Stimulated activated naive CD8-positive, alpha-beta T cell treated with anti-CD3 and anti-CD28 coated beads, Interleukin-15, amount 100 ng/mL, for 72 hours (primary cell): ENCODE results near the gene CKAP5.

Experiments
- ATAC-seq: fragments of 150-1000 bp; cut with Tn5 transposase; 2 replicates; pipeline ENCODE4 v1.10.0; 2021; ENCODE audit warnings: mild to moderate bottlenecking, moderate library complexity
- DNase-seq, 2 donors: peaks; one replicate each; pipeline ENCODE4 v3.0.0; 2021 to 2022
- H3K27ac Mint-ChIP-seq, 2 donors: one replicate each; pipeline ENCODE4 v1.8.0; 2022; ENCODE audit warnings: mild to moderate bottlenecking in 2 of 2, mixed read lengths in 2 of 2, moderate library complexity in 2 of 2
- H3K27me3 Mint-ChIP-seq: one replicate; pipeline ENCODE4 v1.8.0; 2022; ENCODE audit warnings: mixed read lengths
- H3K4me1 Mint-ChIP-seq: one replicate; pipeline ENCODE4 v1.8.0; 2022; ENCODE audit warnings: mild to moderate bottlenecking, mixed read lengths
- H3K4me3 Mint-ChIP-seq, 2 donors: one replicate each; pipeline ENCODE4 v1.8.0; 2022; ENCODE audit warnings: mild to moderate bottlenecking in 2 of 2, mixed read lengths in 2 of 2, moderate library complexity in 1 of 2
- H3K9me3 Mint-ChIP-seq, 2 donors: one replicate each; pipeline ENCODE4 v1.8.0; 2022; ENCODE audit warnings: mixed read lengths in 2 of 2

CKAP5 gene

GRCh38 chr11:46865340-46865739, 19.3 kb upstream of the CKAP5 start:
- no peaks in the 10 kb centered on the region for H3K9me3 Mint-ChIP-seq
- H3K27ac Mint-ChIP-seq: no peak overlapping the region
- no peaks in the 10 kb centered on the region for H3K27me3 Mint-ChIP-seq
- no peaks in the 10 kb centered on the region for H3K4me1 Mint-ChIP-seq
- H3K4me3 Mint-ChIP-seq: no peak overlapping the region
- ATAC-seq (no peak), DNase-seq (no peak)

DNA sequence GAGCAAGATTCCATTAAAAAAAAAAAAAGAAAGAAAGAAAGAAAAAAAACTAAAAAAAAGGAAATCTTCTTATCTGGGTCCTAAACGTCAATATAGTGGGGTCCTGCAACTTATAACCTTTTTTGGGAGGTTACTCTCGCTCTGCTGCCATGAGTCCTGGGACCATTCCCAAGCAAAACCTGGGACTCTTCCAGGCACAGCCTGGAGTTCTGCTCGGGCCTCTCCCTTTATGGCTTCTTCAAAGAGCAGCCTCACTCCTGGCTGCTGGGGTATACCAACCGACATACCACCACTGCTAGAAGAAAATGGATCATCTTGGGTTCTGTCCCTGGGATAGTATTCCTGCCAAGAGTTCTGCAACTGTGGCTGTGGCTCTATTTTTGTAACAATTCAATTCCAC, 14.1 kb upstream of the CKAP5 start:
- no peaks in the 10 kb centered on the region for H3K9me3 Mint-ChIP-seq
- no peaks in the 10 kb centered on the region for H3K27me3 Mint-ChIP-seq
- no peaks in the 10 kb centered on the region for H3K4me1 Mint-ChIP-seq
- no peak overlapping the region for H3K27ac Mint-ChIP-seq
- ATAC-seq (no peak), DNase-seq (no peak)
- no peak overlapping the region for H3K4me3 Mint-ChIP-seq

- DNase-seq: no peak
- H3K4me1 Mint-ChIP-seq: no peaks in the 10 kb centered on the region
- H3K9me3 Mint-ChIP-seq: no peaks in the 10 kb centered on the region
- no peak for ATAC-seq
- H3K4me3 Mint-ChIP-seq: no peak overlapping the region
- H3K27me3 Mint-ChIP-seq: no peaks in the 10 kb centered on the region
- no peak overlapping the region for H3K27ac Mint-ChIP-seq
Measured at GRCh38 chr11:46858920-46859546, 13.0 kb upstream of the CKAP5 start.

DNA sequence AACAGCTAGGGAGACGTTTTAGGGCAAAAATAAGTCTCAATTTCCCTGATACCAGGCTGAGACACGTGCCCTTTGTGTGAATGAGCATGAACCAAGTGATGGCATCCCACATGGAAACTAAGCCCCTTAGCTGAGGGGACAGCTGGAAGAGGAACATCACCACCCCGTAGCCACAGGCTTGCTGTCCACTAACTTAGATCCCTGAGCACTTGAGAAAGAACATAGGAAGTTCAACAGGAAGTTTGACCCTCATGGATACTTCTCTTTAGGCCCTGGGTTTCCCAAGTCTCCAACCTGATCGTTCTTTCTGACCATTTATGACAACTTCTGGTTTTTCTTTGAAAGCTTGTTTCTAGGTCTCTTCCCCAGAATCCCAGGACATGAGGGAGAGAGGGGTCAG, 11.6 kb upstream of the CKAP5 start:
- Mint-ChIP-seq H3K4me3 (no peak overlapping the region), H3K9me3 (no peaks in the 10 kb centered on the region), H3K27ac (peak overlapping the region in 1 of 2 donors; percentile 55), H3K27me3 (no peaks in the 10 kb centered on the region), H3K4me1 (no peaks in the 10 kb centered on the region)
- DNase-seq (no peak), ATAC-seq (no peak)

DNA sequence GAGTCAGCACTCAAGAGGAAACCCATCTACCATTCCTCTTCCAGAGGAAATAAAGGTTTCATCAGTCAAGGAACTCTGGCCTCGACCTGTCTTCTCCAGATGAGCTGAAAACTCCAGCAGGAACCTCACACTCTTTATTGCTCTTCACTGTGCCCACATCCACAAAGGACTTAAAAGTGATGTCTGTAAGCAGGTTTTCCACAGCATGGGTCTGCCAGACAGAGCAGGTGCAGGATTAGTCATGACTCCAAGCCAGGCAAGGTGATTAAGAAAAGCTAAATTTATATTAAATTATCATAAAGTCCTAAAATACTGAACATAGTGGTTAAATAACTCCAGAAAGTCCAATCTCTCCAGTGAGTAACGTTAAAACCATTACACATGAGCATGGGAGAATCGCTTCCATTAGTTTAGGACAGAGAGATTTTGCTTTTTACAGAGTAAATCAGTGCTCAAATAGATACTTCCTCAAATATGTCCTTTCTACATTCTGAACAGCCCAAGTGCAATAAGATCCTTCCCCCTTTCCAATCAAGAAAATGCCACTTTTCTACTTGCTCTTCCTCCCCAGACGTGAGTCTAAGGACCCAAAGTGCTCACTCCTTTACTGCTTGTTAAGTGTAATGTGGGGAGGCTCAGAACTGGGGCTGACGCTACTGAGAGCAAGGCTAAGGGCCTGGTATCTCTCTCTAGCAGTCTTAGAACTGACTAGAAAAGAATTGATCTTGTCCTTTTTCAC, 10.7 kb upstream of the CKAP5 start:
- Mint-ChIP-seq H3K4me1 (no peaks in the 10 kb centered on the region), H3K9me3 (no peaks in the 10 kb centered on the region), H3K27me3 (no peaks in the 10 kb centered on the region), H3K27ac (no peak overlapping the region), H3K4me3 (no peak overlapping the region)
- ATAC-seq (no peak), DNase-seq (no peak)

DNA sequence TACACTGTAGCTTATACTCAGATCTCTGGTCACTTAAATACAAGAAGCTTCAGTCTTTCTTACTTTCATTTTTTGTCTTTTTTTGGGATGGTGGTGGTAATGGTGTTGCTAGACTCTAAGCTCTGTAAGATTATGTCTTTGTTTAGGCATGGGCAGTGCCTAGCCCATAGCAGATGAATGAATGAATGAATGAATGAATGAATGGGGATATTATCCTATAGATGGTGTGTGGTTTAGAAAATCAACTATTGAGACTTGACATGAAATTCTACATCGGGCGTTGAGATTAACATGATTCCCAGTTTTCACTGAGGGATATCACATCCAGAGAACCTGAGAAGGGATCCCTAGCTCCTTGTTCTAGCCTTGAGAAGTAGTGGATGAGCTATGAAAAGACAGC, 9.8 kb upstream of the CKAP5 start:
- DNase-seq (no peak), ATAC-seq (no peak)
- no peak overlapping the region for H3K27ac Mint-ChIP-seq
- no peaks in the 10 kb centered on the region for H3K9me3 Mint-ChIP-seq
- H3K27me3 Mint-ChIP-seq: no peaks in the 10 kb centered on the region
- H3K4me3 Mint-ChIP-seq: no peak overlapping the region
- H3K4me1 Mint-ChIP-seq: no peaks in the 10 kb centered on the region

GRCh38 chr11:46855167-46855566, 9.1 kb upstream of the CKAP5 start:
- DNase-seq: no peak
- Mint-ChIP-seq H3K9me3 (no peaks in the 10 kb centered on the region), H3K4me3 (no peak overlapping the region), H3K27ac (no peak overlapping the region), H3K27me3 (no peaks in the 10 kb centered on the region), H3K4me1 (no peaks in the 10 kb centered on the region)
- no peak for ATAC-seq

DNA sequence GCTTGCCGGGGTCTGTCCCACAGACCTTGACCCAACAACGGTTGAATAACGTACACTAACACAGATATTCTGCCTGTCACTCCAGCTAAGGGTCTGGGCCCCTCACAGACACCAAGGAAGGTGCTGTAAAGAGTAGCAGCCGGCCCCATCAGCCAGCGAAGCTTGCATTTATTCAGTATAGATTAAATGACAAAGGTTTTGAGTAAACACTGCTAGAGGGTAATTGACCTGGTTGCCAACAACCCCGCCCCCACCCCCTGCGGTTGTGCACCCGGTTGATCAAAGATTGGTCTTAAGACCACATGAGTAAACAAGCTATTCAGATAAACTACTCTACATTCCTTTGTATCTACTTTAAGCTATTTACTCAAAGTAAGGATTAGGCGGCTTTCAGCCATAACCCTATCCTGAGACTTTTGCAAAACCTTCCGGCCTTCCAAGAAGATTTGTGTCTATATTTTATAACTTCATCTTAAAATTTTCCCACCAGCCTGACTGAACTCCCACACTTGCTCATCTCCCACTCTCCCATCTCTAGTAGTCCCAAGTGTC, 4.8 kb upstream of the CKAP5 start:
- H3K4me1 Mint-ChIP-seq: peaks cover 12% of the 10 kb centered on the region
- ATAC-seq (no peak), DNase-seq (no peak)

GRCh38 chr11:46849631-46850030, 3.6 kb upstream of the CKAP5 start:
- DNase-seq: no peak
- H3K4me3 Mint-ChIP-seq: no peak overlapping the region

More for the DNA sequence above, 4.8 kb upstream of the CKAP5 start:
- Mint-ChIP-seq H3K4me3 (no peak overlapping the region), H3K9me3 (no peaks in the 10 kb centered on the region), H3K27me3 (no peaks in the 10 kb centered on the region), H3K27ac (no peak overlapping the region)

DNA sequence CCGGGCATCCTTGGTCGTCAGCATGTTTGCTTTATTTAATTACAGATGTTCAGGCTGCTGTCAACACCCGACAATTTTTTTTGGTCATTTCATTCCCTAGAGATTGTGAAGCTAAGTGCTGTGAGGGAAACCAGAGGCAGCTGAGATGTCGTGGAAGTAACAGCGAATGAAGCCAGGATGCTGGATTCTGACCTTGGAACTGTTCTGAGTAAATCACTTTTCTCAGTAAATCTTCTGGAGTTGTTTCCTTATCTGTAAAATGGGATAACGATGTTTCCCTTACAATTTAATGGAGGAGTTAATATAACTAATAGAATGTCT, 390 bp upstream of the CKAP5 start:
- ATAC-seq: peak; percentile 2
- H3K27ac Mint-ChIP-seq: peak overlapping the region; percentile 98 to 100
- no peaks in the 10 kb centered on the region for H3K9me3 Mint-ChIP-seq

More at GRCh38 chr11:46849631-46850030, 3.6 kb upstream of the CKAP5 start:
- Mint-ChIP-seq H3K9me3 (no peaks in the 10 kb centered on the region), H3K27me3 (no peaks in the 10 kb centered on the region), H3K4me1 (peaks cover 22% of the 10 kb centered on the region), H3K27ac (no peak overlapping the region)
- no peak for ATAC-seq

DNA sequence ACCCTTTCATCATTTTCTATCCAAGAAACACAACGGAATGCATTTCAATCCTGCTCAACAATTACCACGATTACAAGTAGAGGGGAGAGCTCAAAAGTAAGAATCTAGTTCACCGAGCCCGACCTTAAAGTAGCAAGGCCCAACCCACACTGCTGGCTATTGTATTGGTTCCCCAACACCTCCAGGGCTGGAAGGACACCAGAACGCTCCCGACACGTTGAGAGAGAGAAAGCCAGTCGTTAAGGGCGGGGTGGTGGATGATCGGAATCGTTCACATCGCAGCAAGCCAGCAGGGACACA, 690 bp downstream of the CKAP5 start:
- Mint-ChIP-seq H3K4me1 (peaks cover 47% of the 10 kb centered on the region), H3K27me3 (no peaks in the 10 kb centered on the region), H3K4me3 (peak overlapping the region; percentile 90 to 98), H3K9me3 (no peaks in the 10 kb centered on the region), H3K27ac (peak overlapping the region; percentile 89)
- no peak for ATAC-seq
- DNase-seq: no peak

More for the DNA sequence above, 390 bp upstream of the CKAP5 start:
- Mint-ChIP-seq H3K27me3 (no peaks in the 10 kb centered on the region), H3K4me1 (peaks cover 47% of the 10 kb centered on the region), H3K4me3 (peak overlapping the region; percentile 96 to 98)
- DNase-seq: no peak

GRCh38 chr11:46840116-46840515, 6.0 kb downstream of the CKAP5 start:
- Mint-ChIP-seq H3K4me1 (peaks cover 55% of the 10 kb centered on the region), H3K9me3 (no peaks in the 10 kb centered on the region), H3K4me3 (no peak overlapping the region), H3K27ac (no peak overlapping the region), H3K27me3 (no peaks in the 10 kb centered on the region)
- DNase-seq (no peak), ATAC-seq (no peak)

GRCh38 chr11:46838501-46838900, 7.6 kb downstream of the CKAP5 start:
- H3K4me1 Mint-ChIP-seq: peaks cover 39% of the 10 kb centered on the region
- H3K27me3 Mint-ChIP-seq: no peaks in the 10 kb centered on the region
- peak overlapping the region in 1 of 2 donors; percentile 27 for H3K27ac Mint-ChIP-seq

DNA sequence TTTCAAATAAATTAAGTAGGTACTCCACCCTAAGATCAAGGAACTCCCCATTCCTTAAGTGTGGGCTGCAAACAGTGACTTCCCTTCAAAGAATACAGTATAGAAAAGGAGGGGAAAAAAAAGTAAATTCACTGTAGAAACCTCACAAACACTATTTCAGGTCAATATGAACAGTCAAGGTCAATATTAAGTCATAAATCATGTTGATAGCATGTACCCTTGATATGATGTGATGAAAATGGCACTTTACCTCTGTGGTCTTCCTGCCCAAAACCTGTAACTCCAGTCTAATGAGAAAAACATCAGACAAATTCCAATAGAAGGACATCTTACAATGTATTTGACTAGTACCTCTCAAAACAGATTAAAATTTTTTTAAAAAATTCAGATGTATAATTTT, 8.2 kb downstream of the CKAP5 start:
- no peak for ATAC-seq
- no peaks in the 10 kb centered on the region for H3K27me3 Mint-ChIP-seq
- no peak overlapping the region for H3K4me3 Mint-ChIP-seq
- peaks cover 36% of the 10 kb centered on the region for H3K4me1 Mint-ChIP-seq
- no peak overlapping the region for H3K27ac Mint-ChIP-seq
- H3K9me3 Mint-ChIP-seq: no peaks in the 10 kb centered on the region
- no peak for DNase-seq

More at GRCh38 chr11:46838501-46838900, 7.6 kb downstream of the CKAP5 start:
- Mint-ChIP-seq H3K9me3 (no peaks in the 10 kb centered on the region), H3K4me3 (no peak overlapping the region)
- no peak for ATAC-seq
- DNase-seq: no peak

- H3K27me3 Mint-ChIP-seq: no peaks in the 10 kb centered on the region
- no peak overlapping the region for H3K4me3 Mint-ChIP-seq
- peaks cover 33% of the 10 kb centered on the region for H3K4me1 Mint-ChIP-seq
- H3K9me3 Mint-ChIP-seq: no peaks in the 10 kb centered on the region
- ATAC-seq (no peak), DNase-seq (no peak)
- H3K27ac Mint-ChIP-seq: no peak overlapping the region
Measured at GRCh38 chr11:46836870-46837269, 9.2 kb downstream of the CKAP5 start.

GRCh38 chr11:46836431-46836830, 9.6 kb downstream of the CKAP5 start:
- DNase-seq: no peak
- ATAC-seq: no peak
- H3K27ac Mint-ChIP-seq: no peak overlapping the region
- peaks cover 33% of the 10 kb centered on the region for H3K4me1 Mint-ChIP-seq
- no peaks in the 10 kb centered on the region for H3K9me3 Mint-ChIP-seq
- no peak overlapping the region for H3K4me3 Mint-ChIP-seq
- H3K27me3 Mint-ChIP-seq: no peaks in the 10 kb centered on the region

- no peak for DNase-seq
- no peaks in the 10 kb centered on the region for H3K27me3 Mint-ChIP-seq
- ATAC-seq: no peak
- H3K4me3 Mint-ChIP-seq: no peak overlapping the region
- H3K9me3 Mint-ChIP-seq: no peaks in the 10 kb centered on the region
- H3K4me1 Mint-ChIP-seq: peaks cover 33% of the 10 kb centered on the region
- H3K27ac Mint-ChIP-seq: no peak overlapping the region
Measured at GRCh38 chr11:46835897-46836296, 10.2 kb downstream of the CKAP5 start.
